ENCODE data around the gene NTN5.

- no peak for TF ChIP-seq CTCF (IDR thresholded peaks at IDR 0.05; ENCODE audit: poor library complexity)
- no peak for TF ChIP-seq EZH2 (IDR thresholded peaks at IDR 0.05; ENCODE audit: borderline replicate concordance)
- TF ChIP-seq EZH2phosphoT487 (IDR thresholded peaks at IDR 0.05; ENCODE audit: low read depth, severe bottlenecking, unreplicated experiment), result no peak
Measured at GRCh38 chr19:48656840-48657474, 15.9 kb downstream of the NTN5 start.
